ENCODE results near the gene PDPN.

DNA sequence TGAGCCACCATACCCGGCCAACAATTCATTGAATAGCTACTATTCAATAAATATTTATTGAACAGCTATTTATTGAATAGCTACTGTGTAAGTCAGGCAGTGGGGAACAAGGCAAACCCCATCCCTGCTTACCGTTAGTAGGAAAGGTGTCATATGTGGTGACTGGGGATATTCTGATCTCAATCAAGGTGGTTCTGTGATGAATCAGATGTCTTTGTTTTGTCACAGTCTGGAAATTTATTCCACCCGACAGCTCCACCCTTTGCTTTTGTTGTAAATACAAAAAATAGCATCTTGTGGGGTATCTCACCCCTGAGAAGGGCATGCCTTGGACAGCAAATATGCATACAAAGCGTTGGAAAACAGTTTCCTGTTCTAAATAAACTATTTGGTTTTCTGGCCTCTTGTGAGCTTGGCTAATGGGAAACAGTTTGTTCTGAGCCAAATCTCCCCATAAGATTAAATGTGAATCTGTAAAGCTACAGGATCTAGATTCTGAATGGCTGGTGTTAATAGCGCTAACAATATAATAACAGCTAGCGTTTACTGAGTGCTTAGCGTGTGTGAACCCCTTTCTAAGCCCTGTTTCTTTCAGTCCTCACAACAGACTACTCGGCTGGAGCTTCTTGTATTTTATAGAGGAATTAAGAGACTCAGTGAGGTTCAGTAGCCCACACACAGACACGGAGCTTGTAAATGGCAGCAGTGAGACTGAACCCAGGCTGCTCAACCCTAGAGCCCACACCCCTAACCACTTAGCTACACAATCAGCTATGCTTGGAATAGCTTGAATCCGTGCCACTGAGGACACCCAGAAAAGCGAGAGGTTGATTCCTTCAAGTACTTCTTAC, 5.5 kb downstream of the PDPN start:
- no peak for TF ChIP-seq TCF12 (IDR thresholded peaks at IDR 0.05)
- TF ChIP-seq, protein P1, sequence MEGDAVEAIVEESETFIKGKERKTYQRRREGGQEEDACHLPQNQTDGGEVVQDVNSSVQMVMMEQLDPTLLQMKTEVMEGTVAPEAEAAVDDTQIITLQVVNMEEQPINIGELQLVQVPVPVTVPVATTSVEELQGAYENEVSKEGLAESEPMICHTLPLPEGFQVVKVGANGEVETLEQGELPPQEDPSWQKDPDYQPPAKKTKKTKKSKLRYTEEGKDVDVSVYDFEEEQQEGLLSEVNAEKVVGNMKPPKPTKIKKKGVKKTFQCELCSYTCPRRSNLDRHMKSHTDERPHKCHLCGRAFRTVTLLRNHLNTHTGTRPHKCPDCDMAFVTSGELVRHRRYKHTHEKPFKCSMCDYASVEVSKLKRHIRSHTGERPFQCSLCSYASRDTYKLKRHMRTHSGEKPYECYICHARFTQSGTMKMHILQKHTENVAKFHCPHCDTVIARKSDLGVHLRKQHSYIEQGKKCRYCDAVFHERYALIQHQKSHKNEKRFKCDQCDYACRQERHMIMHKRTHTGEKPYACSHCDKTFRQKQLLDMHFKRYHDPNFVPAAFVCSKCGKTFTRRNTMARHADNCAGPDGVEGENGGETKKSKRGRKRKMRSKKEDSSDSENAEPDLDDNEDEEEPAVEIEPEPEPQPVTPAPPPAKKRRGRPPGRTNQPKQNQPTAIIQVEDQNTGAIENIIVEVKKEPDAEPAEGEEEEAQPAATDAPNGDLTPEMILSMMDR (IDR thresholded peaks at IDR 0.05): no peak
- TF ChIP-seq EZH2phosphoT487 (IDR thresholded peaks at IDR 0.05; ENCODE audit: borderline replicate concordance, low read depth): no peak
- TF ChIP-seq POLR2AphosphoS5 (IDR thresholded peaks at IDR 0.05; ENCODE audit: low read depth, low read length): no peak
- TF ChIP-seq MXI1 (IDR thresholded peaks at IDR 0.05; ENCODE audit: low read depth, low read length): no peak
- no peak for TF ChIP-seq SMC3 (IDR thresholded peaks at IDR 0.05; ENCODE audit: low read depth, low read length)
- no peak for TF ChIP-seq GATA2 (CRISPR knock-in tag; IDR thresholded peaks at IDR 0.05)
- no peak for TF ChIP-seq TAF1 (IDR thresholded peaks at IDR 0.05; ENCODE audit: borderline replicate concordance, low read depth, low read length)
- TF ChIP-seq, protein P2, sequence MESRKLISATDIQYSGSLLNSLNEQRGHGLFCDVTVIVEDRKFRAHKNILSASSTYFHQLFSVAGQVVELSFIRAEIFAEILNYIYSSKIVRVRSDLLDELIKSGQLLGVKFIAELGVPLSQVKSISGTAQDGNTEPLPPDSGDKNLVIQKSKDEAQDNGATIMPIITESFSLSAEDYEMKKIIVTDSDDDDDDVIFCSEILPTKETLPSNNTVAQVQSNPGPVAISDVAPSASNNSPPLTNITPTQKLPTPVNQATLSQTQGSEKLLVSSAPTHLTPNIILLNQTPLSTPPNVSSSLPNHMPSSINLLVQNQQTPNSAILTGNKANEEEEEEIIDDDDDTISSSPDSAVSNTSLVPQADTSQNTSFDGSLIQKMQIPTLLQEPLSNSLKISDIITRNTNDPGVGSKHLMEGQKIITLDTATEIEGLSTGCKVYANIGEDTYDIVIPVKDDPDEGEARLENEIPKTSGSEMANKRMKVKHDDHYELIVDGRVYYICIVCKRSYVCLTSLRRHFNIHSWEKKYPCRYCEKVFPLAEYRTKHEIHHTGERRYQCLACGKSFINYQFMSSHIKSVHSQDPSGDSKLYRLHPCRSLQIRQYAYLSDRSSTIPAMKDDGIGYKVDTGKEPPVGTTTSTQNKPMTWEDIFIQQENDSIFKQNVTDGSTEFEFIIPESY (IDR thresholded peaks at IDR 0.05; ENCODE audit: borderline replicate concordance, low read depth): no peak
- no peak for TF ChIP-seq YY1 (IDR thresholded peaks at IDR 0.05; ENCODE audit: low read depth)
- TF ChIP-seq NRF1 (IDR thresholded peaks at IDR 0.05; ENCODE audit: low read depth, low read length): no peak
- no peak for TF ChIP-seq RXRA (IDR thresholded peaks at IDR 0.05; ENCODE audit: borderline replicate concordance, low read depth)
- TF ChIP-seq RAD21 (IDR thresholded peaks at IDR 0.05; ENCODE audit: low read length): no peak
- TF ChIP-seq, protein P3, sequence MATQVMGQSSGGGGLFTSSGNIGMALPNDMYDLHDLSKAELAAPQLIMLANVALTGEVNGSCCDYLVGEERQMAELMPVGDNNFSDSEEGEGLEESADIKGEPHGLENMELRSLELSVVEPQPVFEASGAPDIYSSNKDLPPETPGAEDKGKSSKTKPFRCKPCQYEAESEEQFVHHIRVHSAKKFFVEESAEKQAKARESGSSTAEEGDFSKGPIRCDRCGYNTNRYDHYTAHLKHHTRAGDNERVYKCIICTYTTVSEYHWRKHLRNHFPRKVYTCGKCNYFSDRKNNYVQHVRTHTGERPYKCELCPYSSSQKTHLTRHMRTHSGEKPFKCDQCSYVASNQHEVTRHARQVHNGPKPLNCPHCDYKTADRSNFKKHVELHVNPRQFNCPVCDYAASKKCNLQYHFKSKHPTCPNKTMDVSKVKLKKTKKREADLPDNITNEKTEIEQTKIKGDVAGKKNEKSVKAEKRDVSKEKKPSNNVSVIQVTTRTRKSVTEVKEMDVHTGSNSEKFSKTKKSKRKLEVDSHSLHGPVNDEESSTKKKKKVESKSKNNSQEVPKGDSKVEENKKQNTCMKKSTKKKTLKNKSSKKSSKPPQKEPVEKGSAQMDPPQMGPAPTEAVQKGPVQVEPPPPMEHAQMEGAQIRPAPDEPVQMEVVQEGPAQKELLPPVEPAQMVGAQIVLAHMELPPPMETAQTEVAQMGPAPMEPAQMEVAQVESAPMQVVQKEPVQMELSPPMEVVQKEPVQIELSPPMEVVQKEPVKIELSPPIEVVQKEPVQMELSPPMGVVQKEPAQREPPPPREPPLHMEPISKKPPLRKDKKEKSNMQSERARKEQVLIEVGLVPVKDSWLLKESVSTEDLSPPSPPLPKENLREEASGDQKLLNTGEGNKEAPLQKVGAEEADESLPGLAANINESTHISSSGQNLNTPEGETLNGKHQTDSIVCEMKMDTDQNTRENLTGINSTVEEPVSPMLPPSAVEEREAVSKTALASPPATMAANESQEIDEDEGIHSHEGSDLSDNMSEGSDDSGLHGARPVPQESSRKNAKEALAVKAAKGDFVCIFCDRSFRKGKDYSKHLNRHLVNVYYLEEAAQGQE (IDR thresholded peaks at IDR 0.05; ENCODE audit: low read depth, low read length): no peak
